Esophagus squamous epithelium (tissue), 4 donors: ENCODE results near the gene B4GALT5.
"Not testable (repeated sequence)": the region's sequence is repeated elsewhere in the genome, so short reads cannot be mapped to it uniquely, and the experiment has no call there.

ENCODE experiments used
- CTCF ChIP-seq, 6 experiments: fragments of 450-650 bp in 4 of 6; fragments of 200-600 bp in 2 of 6; sonication (generic) in 2 of 6; IDR thresholded peaks; one replicate each; pipeline ENCODE4 v1.5.1; 2016 to 2019; ENCODE audit warnings: antibody characterized with exemption in 6 of 6, mild to moderate bottlenecking in 4 of 6, moderate library complexity in 4 of 6
- POLR2A ChIP-seq, 4 donors: fragments of 450-650 bp; IDR thresholded peaks; one replicate each; pipeline ENCODE4 v1.6.1; 2017; ENCODE audit warnings: antibody characterized with exemption in 4 of 4, mild to moderate bottlenecking in 4 of 4, moderate library complexity in 3 of 4

GRCh38 chr20:49668878-49669195, 44.8 kb downstream of the B4GALT5 start:
- not testable (repeated sequence) for TF ChIP-seq CTCF, POLR2A (IDR thresholded peaks at IDR 0.05)
